Measurements from ENCODE around the gene CCDC7. TPM values are rescaled to one million over a fixed set of nuclear protein-coding genes. Genes with fewer than 3 reads are reported as not detected.
"Not testable (repeated sequence)": the region's sequence is repeated elsewhere in the genome, so short reads cannot be mapped to it uniquely, and the experiment has no call there.

The CCDC7 gene
- polyA plus RNA-seq, 1 experiment: 1.9 TPM

- POLR2A ChIA-PET: no interaction called here
- H3K9me3 ChIP-seq (ENCODE audit: control insufficient read depth, insufficient read depth, low read length): no peaks in the 10 kb centered on the region
- DNase-seq (ENCODE audit: low read depth, low spot score): no peak
- TF ChIP-seq CTCF (IDR thresholded peaks at IDR 0.05; ENCODE audit: low read depth, low read length): no peak
- CTCF ChIA-PET: interaction anchor here (1.2 kb wide), 1 partner anchor 118 kb away, joined by 4 read pairs; no protein-coding TSS in a partner anchor
- no peak overlapping the region for H3K27ac ChIP-seq (ENCODE audit: low read depth, low read length)
- H3K4me3 ChIP-seq (ENCODE audit: low read depth, low read length): no peak overlapping the region
- no peaks in the 10 kb centered on the region for H3K27me3 ChIP-seq (ENCODE audit: control insufficient read depth, insufficient read depth, low read length)
Observed at GRCh38 chr10:32890444-32890843, 444.5 kb downstream of the CCDC7 start.

GRCh38 chr10:32891261-32891660 lies 445.3 kb downstream of the CCDC7 start:
- DNase-seq (ENCODE audit: low read depth, low spot score): no peak
- CTCF ChIA-PET: no interaction called here
- H3K27ac ChIP-seq (ENCODE audit: low read depth, low read length): no peak overlapping the region
- no peaks in the 10 kb centered on the region for H3K27me3 ChIP-seq (ENCODE audit: control insufficient read depth, insufficient read depth, low read length)
- TF ChIP-seq CTCF (IDR thresholded peaks at IDR 0.05; ENCODE audit: low read depth, low read length): no peak
- H3K9me3 ChIP-seq (ENCODE audit: control insufficient read depth, insufficient read depth, low read length): no peaks in the 10 kb centered on the region
- POLR2A ChIA-PET: no interaction called here
- H3K4me3 ChIP-seq (ENCODE audit: low read depth, low read length): no peak overlapping the region

GRCh38 chr10:32893434-32893833 lies 447.5 kb downstream of the CCDC7 start:
- TF ChIP-seq CTCF (IDR thresholded peaks at IDR 0.05; ENCODE audit: low read depth, low read length): peak; percentile 25; the same call in 1 of the 2 replicates
- H3K4me3 ChIP-seq (ENCODE audit: low read depth, low read length): no peak overlapping the region
- POLR2A ChIA-PET: no interaction called here
- H3K27me3 ChIP-seq (ENCODE audit: control insufficient read depth, insufficient read depth, low read length): no peaks in the 10 kb centered on the region
- no peak overlapping the region for H3K27ac ChIP-seq (ENCODE audit: low read depth, low read length)
- no peaks in the 10 kb centered on the region for H3K9me3 ChIP-seq (ENCODE audit: control insufficient read depth, insufficient read depth, low read length)
- DNase-seq (ENCODE audit: low read depth, low spot score): no peak
- CTCF ChIA-PET: no interaction called here

- ChIA-PET POLR2A (no interaction called here), CTCF (no interaction called here)
- Histone ChIP-seq H3K4me3 (ENCODE audit: low read depth, low read length) (no peak overlapping the region), H3K9me3 (ENCODE audit: control insufficient read depth, insufficient read depth, low read length) (no peaks in the 10 kb centered on the region), H3K27ac (ENCODE audit: low read depth, low read length) (no peak overlapping the region), H3K27me3 (ENCODE audit: control insufficient read depth, insufficient read depth, low read length) (no peaks in the 10 kb centered on the region)
- DNase-seq (ENCODE audit: low read depth, low spot score): no peak
- TF ChIP-seq CTCF (IDR thresholded peaks at IDR 0.05; ENCODE audit: low read depth, low read length): no peak
Observed at GRCh38 chr10:32893916-32894664, 448.1 kb downstream of the CCDC7 start.

- H3K27me3 ChIP-seq (ENCODE audit: control insufficient read depth, insufficient read depth, low read length); H3K27ac ChIP-seq (ENCODE audit: low read depth, low read length); POLR2A ChIA-PET; CTCF ChIA-PET; H3K9me3 ChIP-seq (ENCODE audit: control insufficient read depth, insufficient read depth, low read length); H3K4me3 ChIP-seq (ENCODE audit: low read depth, low read length); DNase-seq (ENCODE audit: low read depth, low spot score): not testable (repeated sequence)
Observed at GRCh38 chr10:32895200-32895968, 449.4 kb downstream of the CCDC7 start.
